K562 (cell line): Measurements from ENCODE around the gene TEPSIN. TPM values are rescaled to one million over a fixed set of nuclear protein-coding genes. Genes with fewer than 3 reads are reported as not detected.

Experiments used
- BCLAF1 ChIP-seq, 2 experiments: fragments of 450-650 bp in 1 of 2; IDR thresholded peaks; 2 replicates each; pipeline ENCODE4 v1.6.1; 2011 to 2017; ENCODE audit warnings: low read depth in 2 of 2, antibody characterized with exemption in 1 of 2, borderline replicate concordance in 1 of 2, low read length in 1 of 2, mild to moderate bottlenecking in 1 of 2, mixed read lengths in 1 of 2; ENCODE audit not compliant: control insufficient read depth in 1 of 2
- BHLHE40 ChIP-seq: IDR thresholded peaks from 2 replicates; pipeline ENCODE4 v1.6.1; 2011; ENCODE audit warnings: low read length, improper control_type of control experiment
- CBFA2T2 ChIP-seq: fragments of 450-650 bp; conservative IDR thresholded peaks from 2 replicates; pipeline ENCODE4 v1.6.1; 2017; ENCODE audit warnings: mild to moderate bottlenecking
- ESRRB ChIP-seq: fragments of 250-450 bp; sonication (Bioruptor Pico); IDR thresholded peaks from 2 replicates; pipeline ENCODE4 v1.5.0; 2020; ENCODE audit warnings: mild to moderate bottlenecking, moderate library complexity, borderline replicate concordance
- ETS1 ChIP-seq: conservative IDR thresholded peaks from 2 replicates; pipeline ENCODE4 v1.6.1; 2011; ENCODE audit warnings: low read depth, mild to moderate bottlenecking, low read length; ENCODE audit not compliant: control insufficient read depth
- L3MBTL2 ChIP-seq: fragments of 450-650 bp; IDR thresholded peaks from 2 replicates; pipeline ENCODE4 v1.6.1; 2016; ENCODE audit warnings: mild to moderate bottlenecking, moderate library complexity
- SMARCA4 ChIP-seq: fragments of 450-650 bp; IDR thresholded peaks from 2 replicates; pipeline ENCODE4 v1.6.1; 2016
- SPI1 ChIP-seq: IDR thresholded peaks from 2 replicates; pipeline ENCODE4 v1.6.1; 2011; ENCODE audit warnings: low read depth, low read length, control low read depth, borderline replicate concordance
- TCF7L2 ChIP-seq: fragments of 150-350 bp; IDR thresholded peaks from 2 replicates; pipeline ENCODE4 v1.6.1; 2016; ENCODE audit warnings: low read depth, mild to moderate bottlenecking, low read length, moderate library complexity
- TRIM28 ChIP-seq: fragments of 450-650 bp; IDR thresholded peaks from 2 replicates; pipeline ENCODE4 v1.6.1; 2017
- ZNF140 ChIP-seq: fragments of 250-450 bp; sonication (Bioruptor Pico); IDR thresholded peaks from 2 replicates; pipeline ENCODE4 v1.8.0; 2021; ENCODE audit warnings: moderate library complexity, mild to moderate bottlenecking, inconsistent platforms
- ZNF197 ChIP-seq: fragments of 200-800 bp; sonication (Bioruptor generic); IDR thresholded peaks from 2 replicates; pipeline ENCODE4 v1.6.1; 2016; ENCODE audit warnings: low read depth, missing genetic modification characterization, missing compliant biosample characterization
- ZNF507 ChIP-seq: conservative IDR thresholded peaks from 2 replicates; pipeline ENCODE4 v1.6.1; 2017; ENCODE audit warnings: missing genetic modification characterization, missing compliant biosample characterization
- ZNF551 ChIP-seq: fragments of 250-450 bp; sonication (Bioruptor Pico); IDR thresholded peaks from 2 replicates; pipeline ENCODE4 v1.5.0; 2021; ENCODE audit warnings: mild to moderate bottlenecking, moderate library complexity
- ZNF583 ChIP-seq: fragments of 250-450 bp; sonication (Bioruptor Pico); IDR thresholded peaks from 2 replicates; pipeline ENCODE4 v1.4.0; 2020
- ZSCAN29 ChIP-seq: fragments of 450-650 bp; IDR thresholded peaks from 2 replicates; pipeline ENCODE4 v1.6.1; 2017
- ZZZ3 ChIP-seq: fragments of 450-650 bp; IDR thresholded peaks from 2 replicates; pipeline ENCODE4 v1.6.1; 2016; ENCODE audit warnings: antibody characterized with exemption, mild to moderate bottlenecking, moderate library complexity
- polyA plus RNA-seq, 8 experiments: library from polyadenylated mRNA; depleted of rRNA in 4 of 8; stranded (reverse) in 5 of 8; unstranded in 3 of 8; fragments of >200 nt; fragmentation: Nextera tagmentation in 2 of 8; fragmentation: Illumina TruSeq in 1 of 8; extraction: Ambion mirVana in 2 of 8; extraction: Trizol in 1 of 8; gene quantifications; 2 replicates each; pipeline versions ENCODE4 v1.2.1 to v1.2.3, GENCODE V29; 2011 to 2014; ENCODE audit warnings: inconsistent platforms in 1 of 8, missing spikeins in 1 of 8
- total RNA-seq, 7 experiments: library from RNA; depleted of rRNA in 6 of 7; stranded (reverse); fragments of >200 nt in 6 of 7; fragmentation: Illumina TruSeq in 2 of 7; extraction: Trizol in 2 of 7; gene quantifications; 2 replicates each; pipeline versions ENCODE4 v1.2.1 to v1.2.3, GENCODE V29; 2011 to 2021; ENCODE audit warnings: low replicate concordance in 1 of 7
- TF ChIP-seq, protein P1 (sequence below): fragments of 250-450 bp; sonication (Bioruptor Pico); IDR thresholded peaks from 2 replicates; pipeline ENCODE4 v1.8.0; 2022; ENCODE audit warnings: moderate library complexity, mild to moderate bottlenecking, inconsistent platforms
- TF ChIP-seq, protein P2 (sequence below): IDR thresholded peaks from 3 replicates; pipeline ENCODE4 v1.6.1; 2011; ENCODE audit warnings: borderline replicate concordance, mild to moderate bottlenecking, moderate library complexity; ENCODE audit not compliant: insufficient read length; ENCODE audit errors: extremely low read depth

Gene TEPSIN
- total and polyA plus RNA-seq, 9 of the 15 experiments (the other 6 are each of a cell fraction or from before 2014, with no cell fraction given), result 0.80 to 29.8 (median 5.3) TPM

DNA sequence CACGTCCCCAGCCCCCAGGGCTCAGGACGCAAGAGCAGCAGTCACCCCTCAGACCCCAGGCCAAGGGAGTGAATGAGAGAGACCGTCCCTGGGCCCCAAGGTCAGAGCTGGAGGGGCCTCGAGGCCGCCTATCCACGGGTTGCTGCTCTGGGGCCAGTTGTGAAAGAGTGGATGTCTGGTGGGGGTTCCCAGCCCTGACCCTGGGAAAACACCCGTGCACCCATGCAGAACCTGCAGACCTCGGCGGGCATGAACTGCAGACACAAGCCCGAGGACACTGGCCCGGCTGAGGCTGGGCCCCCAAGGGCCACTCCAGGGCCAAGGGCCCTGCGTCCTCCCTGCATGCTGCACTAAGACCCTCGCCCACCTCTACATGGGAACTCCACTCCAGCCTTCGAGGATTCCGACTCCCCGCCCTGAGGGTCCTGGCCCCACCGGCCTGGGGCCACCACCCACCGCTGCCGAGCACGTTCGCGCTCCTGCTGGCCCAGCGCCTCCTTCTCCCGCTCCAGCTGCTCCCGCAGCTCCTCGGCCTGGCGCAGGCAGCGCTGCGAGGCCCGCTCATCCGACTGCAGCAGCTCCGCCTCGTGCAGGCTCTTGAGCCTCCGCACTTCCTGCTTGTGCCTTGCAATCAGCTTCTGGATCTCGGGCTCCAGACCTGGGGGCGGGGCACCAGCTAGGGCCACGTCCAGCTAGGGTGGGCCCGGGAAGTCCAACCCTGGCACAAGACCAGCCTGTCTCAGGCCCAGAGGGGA lies 45.2 kb downstream of the TEPSIN start (continued):
- peak; percentile 61 for TF ChIP-seq BHLHE40
- TF ChIP-seq, protein P1, sequence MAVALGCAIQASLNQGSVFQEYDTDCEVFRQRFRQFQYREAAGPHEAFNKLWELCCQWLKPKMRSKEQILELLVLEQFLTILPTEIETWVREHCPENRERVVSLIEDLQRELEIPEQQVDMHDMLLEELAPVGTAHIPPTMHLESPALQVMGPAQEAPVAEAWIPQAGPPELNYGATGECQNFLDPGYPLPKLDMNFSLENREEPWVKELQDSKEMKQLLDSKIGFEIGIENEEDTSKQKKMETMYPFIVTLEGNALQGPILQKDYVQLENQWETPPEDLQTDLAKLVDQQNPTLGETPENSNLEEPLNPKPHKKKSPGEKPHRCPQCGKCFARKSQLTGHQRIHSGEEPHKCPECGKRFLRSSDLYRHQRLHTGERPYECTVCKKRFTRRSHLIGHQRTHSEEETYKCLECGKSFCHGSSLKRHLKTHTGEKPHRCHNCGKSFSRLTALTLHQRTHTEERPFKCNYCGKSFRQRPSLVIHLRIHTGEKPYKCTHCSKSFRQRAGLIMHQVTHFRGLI (CRISPR knock-in tag), result no peak
- TF ChIP-seq TRIM28, result no peak
- TF ChIP-seq ETS1, result no peak
- TF ChIP-seq ZSCAN29, result no peak
- no peak for TF ChIP-seq ZNF507 (tag)
- TF ChIP-seq ZNF140, result no peak
- peak; percentile 97 for TF ChIP-seq L3MBTL2
- TF ChIP-seq ZNF583, result no peak
- no peak for TF ChIP-seq TCF7L2
- no peak for TF ChIP-seq ZNF551 (CRISPR knock-in tag)
- no peak for TF ChIP-seq ZNF197 (CRISPR knock-in tag)
- no peak for TF ChIP-seq ESRRB (CRISPR knock-in tag)
- TF ChIP-seq SPI1, result peak; percentile 60; the same call in 1 of the 2 replicates
- TF ChIP-seq, protein P2, sequence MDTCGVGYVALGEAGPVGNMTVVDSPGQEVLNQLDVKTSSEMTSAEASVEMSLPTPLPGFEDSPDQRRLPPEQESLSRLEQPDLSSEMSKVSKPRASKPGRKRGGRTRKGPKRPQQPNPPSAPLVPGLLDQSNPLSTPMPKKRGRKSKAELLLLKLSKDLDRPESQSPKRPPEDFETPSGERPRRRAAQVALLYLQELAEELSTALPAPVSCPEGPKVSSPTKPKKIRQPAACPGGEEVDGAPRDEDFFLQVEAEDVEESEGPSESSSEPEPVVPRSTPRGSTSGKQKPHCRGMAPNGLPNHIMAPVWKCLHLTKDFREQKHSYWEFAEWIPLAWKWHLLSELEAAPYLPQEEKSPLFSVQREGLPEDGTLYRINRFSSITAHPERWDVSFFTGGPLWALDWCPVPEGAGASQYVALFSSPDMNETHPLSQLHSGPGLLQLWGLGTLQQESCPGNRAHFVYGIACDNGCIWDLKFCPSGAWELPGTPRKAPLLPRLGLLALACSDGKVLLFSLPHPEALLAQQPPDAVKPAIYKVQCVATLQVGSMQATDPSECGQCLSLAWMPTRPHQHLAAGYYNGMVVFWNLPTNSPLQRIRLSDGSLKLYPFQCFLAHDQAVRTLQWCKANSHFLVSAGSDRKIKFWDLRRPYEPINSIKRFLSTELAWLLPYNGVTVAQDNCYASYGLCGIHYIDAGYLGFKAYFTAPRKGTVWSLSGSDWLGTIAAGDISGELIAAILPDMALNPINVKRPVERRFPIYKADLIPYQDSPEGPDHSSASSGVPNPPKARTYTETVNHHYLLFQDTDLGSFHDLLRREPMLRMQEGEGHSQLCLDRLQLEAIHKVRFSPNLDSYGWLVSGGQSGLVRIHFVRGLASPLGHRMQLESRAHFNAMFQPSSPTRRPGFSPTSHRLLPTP, result no peak
- TF ChIP-seq BCLAF1 (IDR thresholded peaks at IDR 0.05; ENCODE audit: borderline replicate concordance in 1 of 2, control insufficient read depth in 1 of 2, low read depth in 2 of 2, low read length in 1 of 2), result no peak
- TF ChIP-seq ZZZ3, result no peak
- no peak for TF ChIP-seq CBFA2T2
- no peak for TF ChIP-seq SMARCA4
